GM06990 (cell line): Measurements from ENCODE around the gene TPMT.

Source experiments
- DNase-seq: peaks from one replicate; pipeline ENCODE4 v3.0.0-alpha.2; 2011; ENCODE audit not compliant: insufficient read length; ENCODE audit errors: extremely low read depth
- H3K27me3 ChIP-seq: replicated peaks from 2 replicates; pipeline ENCODE4 v1.6.0; 2011; ENCODE audit warnings: low read length; ENCODE audit not compliant: control insufficient read depth, insufficient read depth
- H3K36me3 ChIP-seq: 2 replicates; pipeline ENCODE4 v1.5.1; 2011; ENCODE audit warnings: low read length; ENCODE audit not compliant: control insufficient read depth, insufficient read depth
- H3K4me3 ChIP-seq: replicated peaks from 2 replicates; pipeline ENCODE4 v1.5.1; 2011; ENCODE audit warnings: low read depth, mild to moderate bottlenecking, control low read depth, low read length
- TF ChIP-seq, protein P1 (sequence below): IDR thresholded peaks from 2 replicates; pipeline ENCODE4 v1.5.1; 2011; ENCODE audit warnings: low read length, control low read depth, mild to moderate bottlenecking, inconsistent platforms; ENCODE audit not compliant: insufficient read depth, poor library complexity, severe bottlenecking

The TPMT gene

DNA sequence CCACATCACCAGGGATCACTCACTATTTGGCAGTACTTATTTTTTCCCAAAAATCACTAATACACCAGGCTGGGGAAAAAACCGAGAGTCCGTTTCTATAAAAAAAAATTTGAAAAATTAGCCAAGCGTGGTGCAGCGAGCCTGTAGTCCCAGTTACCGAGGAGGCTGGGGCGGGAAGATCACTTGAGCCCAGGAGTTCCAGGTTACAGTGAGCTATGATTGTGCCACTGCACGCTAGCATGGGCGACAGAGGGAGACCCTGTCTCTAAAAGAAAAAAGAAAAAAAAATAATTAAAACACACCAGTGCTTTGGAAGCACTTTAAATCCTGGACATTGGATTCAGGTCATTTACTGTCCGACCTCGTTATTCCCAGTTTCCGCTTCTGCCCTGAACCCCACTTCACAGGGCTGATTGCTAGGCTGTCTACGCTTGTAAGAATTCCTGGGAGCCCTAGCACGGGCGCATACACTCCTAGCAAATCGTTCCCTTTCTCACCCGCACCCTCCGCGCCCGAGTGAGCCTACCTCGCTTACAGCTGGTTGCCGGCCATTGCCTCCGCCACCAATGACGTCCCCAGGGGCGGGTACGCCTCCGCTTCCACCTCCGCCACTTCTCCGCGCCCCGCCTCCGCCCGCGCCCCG lies at the start of gene TPMT:
TPMT (minus strand) TSS at position 571 of the 643 bp plus-strand sequence. CDS start 5,950 bp downstream, outside the sequence.
- Histone ChIP-seq H3K36me3 (no peaks in the 10 kb centered on the region), H3K27me3 (no peaks in the 10 kb centered on the region), H3K4me3 (peak within 1 kb of the TSS; percentile 96)
- no peak for DNase-seq
- TF ChIP-seq, protein P1, sequence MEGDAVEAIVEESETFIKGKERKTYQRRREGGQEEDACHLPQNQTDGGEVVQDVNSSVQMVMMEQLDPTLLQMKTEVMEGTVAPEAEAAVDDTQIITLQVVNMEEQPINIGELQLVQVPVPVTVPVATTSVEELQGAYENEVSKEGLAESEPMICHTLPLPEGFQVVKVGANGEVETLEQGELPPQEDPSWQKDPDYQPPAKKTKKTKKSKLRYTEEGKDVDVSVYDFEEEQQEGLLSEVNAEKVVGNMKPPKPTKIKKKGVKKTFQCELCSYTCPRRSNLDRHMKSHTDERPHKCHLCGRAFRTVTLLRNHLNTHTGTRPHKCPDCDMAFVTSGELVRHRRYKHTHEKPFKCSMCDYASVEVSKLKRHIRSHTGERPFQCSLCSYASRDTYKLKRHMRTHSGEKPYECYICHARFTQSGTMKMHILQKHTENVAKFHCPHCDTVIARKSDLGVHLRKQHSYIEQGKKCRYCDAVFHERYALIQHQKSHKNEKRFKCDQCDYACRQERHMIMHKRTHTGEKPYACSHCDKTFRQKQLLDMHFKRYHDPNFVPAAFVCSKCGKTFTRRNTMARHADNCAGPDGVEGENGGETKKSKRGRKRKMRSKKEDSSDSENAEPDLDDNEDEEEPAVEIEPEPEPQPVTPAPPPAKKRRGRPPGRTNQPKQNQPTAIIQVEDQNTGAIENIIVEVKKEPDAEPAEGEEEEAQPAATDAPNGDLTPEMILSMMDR: no peak

DNA sequence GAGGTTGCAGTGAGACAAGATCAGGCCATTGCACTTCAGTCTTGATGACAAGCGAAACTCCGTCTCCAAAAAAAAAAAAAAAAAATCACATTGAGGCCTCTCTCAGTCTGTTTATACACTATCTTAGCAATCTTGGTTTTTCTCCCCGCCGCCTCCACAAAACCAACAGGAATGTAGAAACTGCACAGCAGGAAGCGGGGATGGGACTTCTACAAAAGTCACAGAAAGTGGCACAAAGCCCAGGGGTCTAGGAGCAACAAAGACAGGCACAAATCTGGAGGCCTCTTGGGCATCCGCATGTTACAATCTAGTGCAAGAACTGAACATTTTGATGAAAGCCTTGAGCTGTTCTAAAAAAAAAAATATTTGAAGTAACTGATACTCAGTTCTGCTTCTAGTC lies 48.9 kb upstream of the TPMT start:
- Histone ChIP-seq H3K27me3 (no peaks in the 10 kb centered on the region), H3K36me3 (no peaks in the 10 kb centered on the region; the same call in none of the 2 replicates), H3K4me3 (no peak overlapping the region)
- TF ChIP-seq, protein P1: no peak
- no peak for DNase-seq

DNA sequence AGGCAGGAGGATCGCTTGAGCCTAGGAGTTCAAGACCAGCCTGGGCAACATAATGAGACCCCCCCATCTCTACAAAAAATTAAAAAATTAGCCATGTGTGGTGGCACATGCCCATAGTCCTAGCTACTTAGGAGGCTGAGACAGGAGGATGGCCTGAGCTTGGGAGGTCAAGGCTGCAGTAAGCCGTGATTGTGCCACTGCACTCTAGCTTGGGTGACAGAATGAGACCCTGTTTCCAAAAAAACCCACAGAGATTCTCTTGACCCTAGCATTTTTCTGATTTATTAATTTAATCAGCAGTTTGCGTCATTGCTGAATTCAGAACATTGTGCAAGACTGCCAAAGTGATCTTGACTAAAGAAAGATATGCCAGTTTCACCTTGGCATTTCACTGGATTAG lies 37.1 kb upstream of the TPMT start:
- TF ChIP-seq, protein P1: no peak
- Histone ChIP-seq H3K4me3 (no peak overlapping the region), H3K36me3 (0 out of 2 replicates have a peak, but pooled peaks cover 2% of the 10 kb centered on the region), H3K27me3 (no peaks in the 10 kb centered on the region)
- DNase-seq: no peak

DNA sequence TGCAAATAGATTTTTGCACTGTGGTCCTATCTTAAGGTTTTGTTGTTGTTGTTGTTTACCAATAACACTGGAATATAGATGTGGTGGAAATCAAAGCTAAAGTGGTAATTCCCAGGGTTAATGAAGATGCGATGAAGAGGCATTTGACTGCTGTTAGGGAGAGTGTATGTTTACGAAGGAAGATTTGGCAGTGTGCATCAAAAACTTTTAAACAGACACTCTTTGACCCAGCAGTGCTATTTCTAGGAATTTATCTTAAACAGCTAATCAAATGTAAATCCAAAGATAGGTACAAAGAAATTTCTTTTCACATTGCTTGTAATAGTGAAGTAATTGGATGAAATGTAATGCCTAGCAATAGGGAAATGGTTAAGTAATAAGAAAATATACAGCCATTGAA lies 34.3 kb upstream of the TPMT start:
- no peak for DNase-seq
- TF ChIP-seq, protein P1: no peak
- H3K4me3 ChIP-seq: no peak overlapping the region
- H3K36me3 ChIP-seq: 0 out of 2 replicates have a peak, but pooled peaks cover 2% of the 10 kb centered on the region
- no peaks in the 10 kb centered on the region for H3K27me3 ChIP-seq

DNA sequence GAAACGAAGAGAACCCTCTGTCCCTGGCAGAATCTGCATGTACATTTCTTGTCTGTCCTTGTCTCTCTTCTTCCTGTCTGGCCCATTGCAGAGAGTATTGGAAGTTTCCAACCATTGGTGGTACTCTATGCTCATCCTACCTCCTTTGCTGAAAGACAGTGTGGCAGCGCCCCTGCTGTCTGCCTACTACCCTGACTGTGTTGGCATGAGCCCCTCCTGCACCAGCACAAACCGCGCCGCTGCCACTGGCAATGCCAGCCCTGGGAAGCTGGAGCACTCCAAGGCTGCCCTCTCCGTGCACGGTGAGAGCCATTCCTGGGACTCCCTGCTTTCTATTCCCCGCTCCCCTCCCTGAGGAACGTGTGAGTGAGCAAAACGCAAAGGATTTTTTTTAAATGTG lies 32.8 kb upstream of the TPMT start:
- no peak for DNase-seq
- TF ChIP-seq, protein P1: no peak
- Histone ChIP-seq H3K27me3 (no peaks in the 10 kb centered on the region), H3K4me3 (no peak overlapping the region), H3K36me3 (0 out of 2 replicates have a peak, but pooled peaks cover 2% of the 10 kb centered on the region)
